ENCODE measurements around the gene CMYA5. TPM values are rescaled to one million over a fixed set of nuclear protein-coding genes. Genes with fewer than 3 reads are reported as not detected.

The CMYA5 gene
- total and polyA plus RNA-seq, 2 donors (not counting 3 experiments of a cell fraction or from before 2014, with no cell fraction given), result 0.04 to 0.20 TPM

- ChIA-PET POLR2A (no interaction called here), CTCF (no interaction called here)
- intact Hi-C loops (cut with micrococcal nuclease) (no loop called here), dilution Hi-C loops (cut with MboI; ENCODE audit: extremely low pct_ligation_motif_present, low sequenced_read_pairs) (no loop called here)
- TF ChIP-seq CTCF (IDR thresholded peaks at IDR 0.05; ENCODE audit: extremely low read depth in 1 of 2, insufficient read depth in 1 of 2, low read depth in 1 of 2, low read length in 2 of 2), result no peak
- no peak for TF ChIP-seq MAX (IDR thresholded peaks at IDR 0.05; ENCODE audit: insufficient read depth, insufficient read length)
- no peak for TF ChIP-seq GATA2 (IDR thresholded peaks at IDR 0.05; ENCODE audit: insufficient read depth, insufficient read length, low read depth, low read length)
- TF ChIP-seq FOS (IDR thresholded peaks at IDR 0.05; ENCODE audit: borderline replicate concordance, insufficient read depth, low read length), result no peak
- no peak for TF ChIP-seq EZH2 (IDR thresholded peaks at IDR 0.05; ENCODE audit: borderline replicate concordance, low read depth, low read length, severe bottlenecking)
- no peak for TF ChIP-seq JUN (IDR thresholded peaks at IDR 0.05; ENCODE audit: borderline replicate concordance, insufficient read depth, insufficient read length, low read depth)
- TF ChIP-seq MYC (IDR thresholded peaks at IDR 0.05; ENCODE audit: low read depth, low read length), result no peak
- no peak for TF ChIP-seq POLR2AphosphoS5 (IDR thresholded peaks at IDR 0.05; ENCODE audit: insufficient read depth, low read depth, low read length)
- TF ChIP-seq POLR2A (IDR thresholded peaks at IDR 0.05; ENCODE audit: low read depth, low read length), result no peak
- Histone ChIP-seq H3K9ac (replicated peaks; ENCODE audit: extremely low read depth, insufficient read depth, low read length) (no peak overlapping the region), H3K79me2 (ENCODE audit: control insufficient read depth, insufficient read depth, low read length) (no peaks in the 10 kb centered on the region), H2AFZ (ENCODE audit: low read depth, low read length) (no peak overlapping the region), H3K4me3 (replicated peaks in 1 of 3; ENCODE audit: insufficient read depth in 1 of 3, low read depth in 1 of 3, low read length in 3 of 3) (no peak overlapping the region), H3K27ac (ENCODE audit: insufficient read depth, low read depth, low read length) (no peak overlapping the region), H3K27me3 (ENCODE audit: control insufficient read depth in 2 of 2, insufficient read depth in 2 of 2, low read length in 2 of 2) (peaks cover 0 to 2% of the 10 kb centered on the region in 2 experiments), H3K36me3 (ENCODE audit: control insufficient read depth in 2 of 2, extremely low read depth in 1 of 2, insufficient read depth in 2 of 2, low read length in 2 of 2) (no peaks in the 10 kb centered on the region), H3K4me1 (ENCODE audit: control insufficient read depth, extremely low read depth, insufficient read depth, low read length) (no peaks in the 10 kb centered on the region), H4K20me1 (replicated peaks; ENCODE audit: control insufficient read depth, extremely low read depth, insufficient read depth, low read length) (no peaks in the 10 kb centered on the region), H3K9me3 (replicated peaks; ENCODE audit: control insufficient read depth, insufficient read depth, low read length) (no peaks in the 10 kb centered on the region), H3K4me2 (ENCODE audit: insufficient read depth, low read length) (no peak overlapping the region), H3K9me1 (replicated peaks; ENCODE audit: control insufficient read depth, extremely low read depth, insufficient read depth, low read length) (no peaks in the 10 kb centered on the region)
- no TSS peak for BruUV-seq (replicated peaks)
- no peak for FAIRE-seq
- no peak for DNase-seq (ENCODE audit: low read depth, low spot score)
Observed at GRCh38 chr5:79738349-79738748, 48.7 kb downstream of the CMYA5 start.

All from endothelial cell of umbilical vein (primary cell).